Psoas muscle (tissue), 8 donors: Measurements from ENCODE around the gene TM6SF1. TPM values are rescaled to one million over a fixed set of nuclear protein-coding genes. Genes with fewer than 3 reads are reported as not detected.

Source experiments
- ATAC-seq, 4 donors: fragments of 200-7000 bp; cut with Tn5 transposase; one replicate each; pipeline ENCODE4 v1.9.1; 2020; ENCODE audit warnings: moderate library complexity in 3 of 4, mild to moderate bottlenecking in 2 of 4
- DNase-seq, 2 donors: peaks; one replicate each; pipeline ENCODE4 v3.0.0-alpha.2; 2020
- H3K27ac ChIP-seq: fragments of 200-600 bp; one replicate; pipeline ENCODE4 v1.8.0; 2022
- H3K27me3 ChIP-seq, 3 donors: fragments of 200-600 bp in 1 of 3; one replicate each; pipeline versions ENCODE4 v1.6.1 to v1.8.0; 2013 to 2022; ENCODE audit warnings: low read length in 2 of 3, mild to moderate bottlenecking in 2 of 3, moderate library complexity in 1 of 3; ENCODE audit not compliant: insufficient read depth in 3 of 3
- H3K36me3 ChIP-seq, 2 donors: fragments of 200-600 bp in 1 of 2; one replicate each; pipeline versions ENCODE4 v1.6.1 to v1.8.0; 2013 to 2022; ENCODE audit warnings: low read depth in 1 of 2, mild to moderate bottlenecking in 1 of 2, moderate library complexity in 1 of 2; ENCODE audit not compliant: insufficient read depth in 1 of 2
- H3K4me1 ChIP-seq: fragments of 200-600 bp; one replicate; pipeline ENCODE4 v1.8.0; 2022
- H3K4me3 ChIP-seq: fragments of 200-600 bp; one replicate; pipeline ENCODE4 v1.8.0; 2022; ENCODE audit warnings: mild to moderate bottlenecking
- H3K9me3 ChIP-seq: fragments of 200-600 bp; one replicate; pipeline ENCODE4 v1.8.0; 2022
- WGBS, 3 donors: extraction: QIAGEN DNeasy Blood & Tissue Kit; methylation state at CpG; one replicate each; pipeline versions ENCODE4 v1.1.6 to v1.1.7; 2013; 5-methylcytosine and 5-hydroxymethylcytosine counted together
- intact Hi-C, 2 donors: fragments of 100-400 bp; cut with DNase I; formaldehyde crosslinking; loops; one replicate each; pipeline versions ENCODE4 v1.11.0 to v1.14.2; 2022
- polyA plus RNA-seq, 3 donors: library from polyadenylated mRNA; stranded (reverse); fragments of 200-250 nt; gene quantifications; one replicate each; pipeline ENCODE4 v1.2.3, GENCODE V29; 2013
- total RNA-seq, 4 donors: library from RNA; stranded (reverse); fragmentation: NEBNext Ultra II Directional in 2 of 4; extraction: Animal tissue kit (Norgen Biotek cat#: 25700) in 2 of 4; gene quantifications; one replicate each; pipeline versions ENCODE4 v1.2.1 to v1.2.4, GENCODE V29; 2021 to 2023
- TF ChIP-seq, protein P1 (sequence below): fragments of 200-600 bp; IDR thresholded peaks from one replicate; pipeline ENCODE4 v1.8.0; 2022; ENCODE audit warnings: antibody characterized with exemption
- donor health status: healthy with polysubstance abuse.
- donor health status: DM: no; HTN: no; CAD: no; lungs with moderate emphysema.
- donor health status: Bipolar disorder and iron deficiency.
- donor health status: healthy.
- donor health status: DM: yes; HTN: yes; CAD: no.
- donor health status: DM: no; HTN: no; CAD: no.
- donor health status: DM: no; HTN: no; CAD: no.
- donor health status: DM: yes; HTN: yes; CAD: no.

TM6SF1 gene
- total and polyA plus RNA-seq, 7 donors = 9.2 to 23.4 (median 13.8) TPM

DNA sequence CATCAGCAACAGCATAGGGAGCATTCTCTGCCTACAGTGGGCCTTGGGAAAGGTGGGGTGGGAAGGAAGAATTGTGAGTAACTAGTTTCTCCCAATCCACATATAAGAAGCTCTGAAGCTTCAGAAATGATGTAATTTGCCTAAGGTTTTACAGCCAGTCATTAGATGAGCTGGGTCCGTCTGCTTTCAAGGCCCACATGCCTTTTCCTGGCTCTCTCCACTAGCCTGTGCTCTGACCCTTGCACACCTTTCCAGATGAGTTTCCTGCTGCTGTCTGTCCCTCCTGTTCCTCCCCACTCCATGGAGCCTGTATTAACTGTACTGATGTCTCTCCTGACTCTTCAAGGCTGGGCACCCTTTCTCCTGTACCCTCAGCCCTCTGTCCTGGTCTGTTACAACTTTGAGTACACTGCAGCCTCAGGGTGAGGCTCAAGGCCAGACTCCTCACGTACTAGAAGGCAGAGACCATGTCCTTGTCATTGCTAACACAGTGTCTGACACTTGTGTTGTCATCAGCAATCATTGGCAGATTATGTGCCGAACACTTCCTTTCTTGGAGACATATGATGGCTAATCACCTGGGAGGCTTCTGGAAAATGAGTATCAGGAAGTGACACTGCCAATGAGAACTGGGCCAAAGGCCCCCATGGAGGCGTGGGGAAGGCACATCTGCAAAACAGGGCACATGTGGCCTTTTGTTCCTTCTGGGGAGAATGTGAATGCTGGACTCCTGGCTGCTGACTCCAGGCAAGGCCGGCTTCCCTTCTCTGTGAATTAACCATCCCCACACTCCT, 6.6 kb downstream of the TM6SF1 start:
- no peaks in the 10 kb centered on the region for H3K9me3 ChIP-seq
- TF ChIP-seq, protein P1, sequence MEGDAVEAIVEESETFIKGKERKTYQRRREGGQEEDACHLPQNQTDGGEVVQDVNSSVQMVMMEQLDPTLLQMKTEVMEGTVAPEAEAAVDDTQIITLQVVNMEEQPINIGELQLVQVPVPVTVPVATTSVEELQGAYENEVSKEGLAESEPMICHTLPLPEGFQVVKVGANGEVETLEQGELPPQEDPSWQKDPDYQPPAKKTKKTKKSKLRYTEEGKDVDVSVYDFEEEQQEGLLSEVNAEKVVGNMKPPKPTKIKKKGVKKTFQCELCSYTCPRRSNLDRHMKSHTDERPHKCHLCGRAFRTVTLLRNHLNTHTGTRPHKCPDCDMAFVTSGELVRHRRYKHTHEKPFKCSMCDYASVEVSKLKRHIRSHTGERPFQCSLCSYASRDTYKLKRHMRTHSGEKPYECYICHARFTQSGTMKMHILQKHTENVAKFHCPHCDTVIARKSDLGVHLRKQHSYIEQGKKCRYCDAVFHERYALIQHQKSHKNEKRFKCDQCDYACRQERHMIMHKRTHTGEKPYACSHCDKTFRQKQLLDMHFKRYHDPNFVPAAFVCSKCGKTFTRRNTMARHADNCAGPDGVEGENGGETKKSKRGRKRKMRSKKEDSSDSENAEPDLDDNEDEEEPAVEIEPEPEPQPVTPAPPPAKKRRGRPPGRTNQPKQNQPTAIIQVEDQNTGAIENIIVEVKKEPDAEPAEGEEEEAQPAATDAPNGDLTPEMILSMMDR = no peak
- peaks cover 3% of the 10 kb centered on the region for H3K4me1 ChIP-seq
- no peak overlapping the region for H3K4me3 ChIP-seq
- H3K27ac ChIP-seq = no peak overlapping the region
- H3K27me3 ChIP-seq = no peaks in the 10 kb centered on the region
- no peak for DNase-seq
- intact Hi-C loops = no loop called here
- peaks cover 0 to 44% of the 10 kb centered on the region in 2 donors for H3K36me3 ChIP-seq
- ATAC-seq = no peak
- 78 to 81% (median 80%) methylated on average over 5 of the region's 5 CpGs for WGBS, 3 donors

DNA sequence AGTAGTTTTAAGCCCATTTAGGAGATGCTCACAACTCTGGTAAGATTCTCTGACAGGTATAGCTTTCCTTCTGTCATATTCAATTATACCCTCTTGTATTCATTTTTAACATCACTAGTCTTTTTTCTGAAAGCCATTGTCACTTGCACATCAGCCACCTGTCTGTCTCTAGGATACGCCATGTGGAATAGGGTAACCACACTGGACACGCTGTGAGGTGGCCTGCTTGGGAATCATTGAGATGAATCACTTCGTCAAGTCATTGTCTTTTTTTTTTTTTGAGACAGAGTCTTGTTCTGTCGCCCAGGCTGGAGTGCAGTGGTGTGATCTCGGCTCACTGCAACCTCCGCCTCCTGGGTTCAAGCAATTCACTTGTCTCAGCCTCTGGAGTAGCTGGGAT, 7.4 kb downstream of the TM6SF1 start:
- TF ChIP-seq, protein P1 = no peak
- 92 to 95% (median 93%) methylated on average over 6 of the region's 6 CpGs for WGBS, 3 donors
- no peaks in the 10 kb centered on the region for H3K27me3 ChIP-seq
- intact Hi-C loops = no loop called here
- no peaks in the 10 kb centered on the region for H3K9me3 ChIP-seq
- H3K36me3 ChIP-seq = peaks cover 0 to 52% of the 10 kb centered on the region in 2 donors
- H3K27ac ChIP-seq = no peak overlapping the region
- H3K4me3 ChIP-seq = no peak overlapping the region
- ATAC-seq (no peak), DNase-seq (no peak)
- H3K4me1 ChIP-seq = no peaks in the 10 kb centered on the region

DNA sequence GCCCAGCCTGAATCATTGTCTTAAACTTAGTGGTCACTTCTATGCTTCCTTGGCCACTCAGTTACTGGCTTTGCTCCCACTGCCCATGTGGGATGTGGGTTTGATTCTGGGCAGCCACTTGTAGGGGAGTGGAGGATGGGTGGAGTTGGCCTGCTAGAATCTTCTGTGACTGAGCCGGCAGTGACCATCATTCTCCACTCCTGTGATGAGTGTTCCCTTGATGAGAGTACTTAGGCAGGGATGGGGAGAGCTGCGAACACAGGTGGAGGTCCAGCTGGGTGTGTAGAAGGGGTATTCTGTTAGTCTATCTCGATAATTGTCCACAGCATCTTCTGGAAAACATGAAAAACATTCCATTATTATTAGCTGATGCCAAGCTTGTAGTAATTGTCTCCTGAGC, 8.0 kb downstream of the TM6SF1 start:
- WGBS, 3 donors = 86 to 90% (median 87%) methylated on average over 3 of the region's 3 CpGs
- Histone ChIP-seq H3K36me3 (peaks cover 3 to 58% of the 10 kb centered on the region in 2 donors), H3K27ac (no peak overlapping the region), H3K9me3 (no peaks in the 10 kb centered on the region), H3K4me3 (no peak overlapping the region), H3K27me3 (no peaks in the 10 kb centered on the region), H3K4me1 (no peaks in the 10 kb centered on the region)
- ATAC-seq (no peak), DNase-seq (no peak)
- intact Hi-C loops = no loop called here
- TF ChIP-seq, protein P1 = no peak

DNA sequence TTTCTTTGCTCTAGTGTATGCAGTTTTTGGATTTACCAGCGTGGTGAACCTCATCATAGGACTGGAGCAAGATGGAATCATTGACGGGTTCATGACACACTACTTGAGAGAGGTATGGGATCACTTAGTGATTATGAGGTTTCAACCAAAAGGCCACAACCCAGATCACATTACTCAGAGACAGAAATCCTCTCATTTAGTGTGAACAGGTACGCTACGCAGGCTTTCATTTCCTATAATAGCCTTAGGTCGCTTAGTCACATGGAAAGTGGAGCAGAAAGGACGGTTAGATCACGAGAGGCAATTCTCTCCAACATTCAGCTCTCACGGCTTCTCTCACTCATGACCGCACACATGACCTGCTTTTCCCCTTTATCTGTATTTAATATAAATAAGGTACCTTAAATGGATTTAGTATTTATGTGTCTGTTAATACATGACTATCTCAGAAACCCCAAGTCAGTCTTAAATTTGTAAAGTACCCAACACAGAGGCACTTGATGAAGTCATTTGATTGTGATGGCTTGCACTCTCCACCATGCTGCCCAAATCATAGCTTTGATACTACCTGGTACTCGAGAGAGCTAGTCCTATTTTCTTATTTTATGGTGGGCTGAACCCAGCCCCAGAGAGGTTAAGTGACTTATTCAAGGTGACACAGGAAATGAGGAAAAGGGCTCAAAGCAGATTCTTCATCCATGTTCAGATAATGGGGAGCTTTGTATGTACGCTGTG, 8.6 kb downstream of the TM6SF1 start:
- ATAC-seq (no peak), DNase-seq (no peak)
- 89 to 91% (median 91%) methylated on average over 11 of the region's 11 CpGs for WGBS, 3 donors
- intact Hi-C loops = no loop called here
- Histone ChIP-seq H3K4me1 (no peaks in the 10 kb centered on the region), H3K27ac (no peak overlapping the region), H3K36me3 (peaks cover 3 to 60% of the 10 kb centered on the region in 2 donors), H3K9me3 (no peaks in the 10 kb centered on the region), H3K4me3 (no peak overlapping the region), H3K27me3 (no peaks in the 10 kb centered on the region)
- TF ChIP-seq, protein P1 = no peak
